HEK293 (cell line): ENCODE results near the gene OPN1SW.

Experiments used
- CTCF ChIP-seq: fragments of 450-650 bp; formaldehyde crosslinking; IDR thresholded peaks from 2 replicates; pipeline ENCODE4 v1.5.1; 2016; ENCODE audit warnings: missing biosample characterization, missing genetic modification characterization
- GLIS1 ChIP-seq: fragments of 450-650 bp; formaldehyde crosslinking; IDR thresholded peaks from 2 replicates; pipeline ENCODE4 v1.5.1; 2016; ENCODE audit warnings: missing biosample characterization, missing genetic modification characterization
- MZF1 ChIP-seq: fragments of 450-650 bp; formaldehyde crosslinking; IDR thresholded peaks from 2 replicates; pipeline ENCODE4 v1.5.1; 2017; ENCODE audit warnings: missing biosample characterization, missing genetic modification characterization, borderline replicate concordance
- PRDM10 ChIP-seq: fragments of 450-650 bp; formaldehyde crosslinking; IDR thresholded peaks from 2 replicates; pipeline ENCODE4 v1.5.1; 2016; ENCODE audit warnings: missing biosample characterization, missing genetic modification characterization
- ZBTB21 ChIP-seq: fragments of 450-650 bp; formaldehyde crosslinking; IDR thresholded peaks from 2 replicates; pipeline ENCODE4 v1.5.1; 2017; ENCODE audit warnings: missing biosample characterization, missing genetic modification characterization
- ZNF223 ChIP-seq: fragments of 450-650 bp; formaldehyde crosslinking; IDR thresholded peaks from 2 replicates; pipeline ENCODE4 v1.5.1; 2016; ENCODE audit warnings: missing biosample characterization, missing genetic modification characterization
- ZNF274 ChIP-seq, 2 experiments: fragments of 200-500 bp in 1 of 2; fragments of 450-650 bp in 1 of 2; sonication (Bioruptor generic) in 1 of 2; formaldehyde crosslinking in 1 of 2; IDR thresholded peaks; 2 replicates each; pipeline versions ENCODE4 v1.5.1 to v1.6.1; 2014 to 2016; ENCODE audit warnings: borderline replicate concordance in 1 of 2, inconsistent platforms in 1 of 2, low read length in 1 of 2, missing biosample characterization in 1 of 2, missing genetic modification characterization in 1 of 2
- ZNF292 ChIP-seq: fragments of 450-650 bp; formaldehyde crosslinking; IDR thresholded peaks from 2 replicates; pipeline ENCODE4 v1.5.1; 2016; ENCODE audit warnings: low read depth, missing biosample characterization, missing genetic modification characterization, borderline replicate concordance
- ZNF768 ChIP-seq: fragments of 450-650 bp; formaldehyde crosslinking; IDR thresholded peaks from 2 replicates; pipeline ENCODE4 v1.5.1; 2018; ENCODE audit warnings: missing biosample characterization, mild to moderate bottlenecking, missing genetic modification characterization
- ZNF785 ChIP-seq: fragments of 450-650 bp; formaldehyde crosslinking; IDR thresholded peaks from 2 replicates; pipeline ENCODE4 v1.5.1; 2016; ENCODE audit warnings: missing biosample characterization, missing genetic modification characterization

GRCh38 chr7:128785738-128786137, 10.1 kb upstream of the OPN1SW start:
- TF ChIP-seq ZNF768 (tag by site-specific recombination) (no peak), MZF1 (tag by site-specific recombination) (no peak), CTCF (no peak), ZBTB21 (tag by site-specific recombination) (no peak), ZNF274 (IDR thresholded peaks at IDR 0.05; ENCODE audit: low read length) (no peak), ZNF274 (tag by site-specific recombination; IDR thresholded peaks at IDR 0.05; ENCODE audit: borderline replicate concordance) (no peak), PRDM10 (tag by site-specific recombination) (no peak), ZNF785 (tag by site-specific recombination) (no peak), GLIS1 (tag by site-specific recombination) (no peak), ZNF292 (tag by site-specific recombination) (no peak), ZNF223 (tag by site-specific recombination) (no peak)
